ENCODE data around the gene MYO9A. TPM values are rescaled to one million over a fixed set of nuclear protein-coding genes. Genes with fewer than 3 reads are reported as not detected.

MYO9A gene
- total RNA-seq, 1 donor from 2014 or later = 17.0 TPM

DNA sequence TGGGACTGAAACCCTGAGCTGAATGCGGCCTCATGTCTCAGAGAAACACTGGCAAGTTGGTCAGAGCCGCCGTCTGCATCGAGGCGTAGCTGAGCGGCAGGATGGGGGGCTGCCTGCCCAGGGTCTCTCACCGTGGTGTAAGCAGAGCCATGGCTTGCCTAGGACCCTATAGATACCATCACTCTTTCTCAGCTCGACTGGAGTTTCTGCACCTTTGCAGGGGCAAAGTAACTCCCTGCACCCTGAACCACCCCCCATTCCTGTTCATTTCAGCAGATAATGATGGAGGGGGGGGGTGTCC, 336.0 kb downstream of the MYO9A start:
- Histone ChIP-seq H3K27me3 (ENCODE audit: control insufficient read depth, insufficient read depth, low read length) (no peaks in the 10 kb centered on the region), H3K36me3 (ENCODE audit: control insufficient read depth, insufficient read depth, low read length) (no peaks in the 10 kb centered on the region), H3K4me3 (ENCODE audit: low read depth, low read length) (no peak overlapping the region)
- DNase-seq (ENCODE audit: low read depth) = no peak
- TF ChIP-seq CTCF (IDR thresholded peaks at IDR 0.05; ENCODE audit: insufficient read depth, low read length, poor library complexity, severe bottlenecking) = no peak

- no peak for TF ChIP-seq CTCF (IDR thresholded peaks at IDR 0.05; ENCODE audit: insufficient read depth, low read length, poor library complexity, severe bottlenecking)
- Histone ChIP-seq H3K27me3 (ENCODE audit: control insufficient read depth, insufficient read depth, low read length) (no peaks in the 10 kb centered on the region), H3K4me3 (ENCODE audit: low read depth, low read length) (no peak overlapping the region), H3K36me3 (ENCODE audit: control insufficient read depth, insufficient read depth, low read length) (no peaks in the 10 kb centered on the region)
- no peak for DNase-seq (ENCODE audit: low read depth)
These were observed 336.6 kb downstream of the MYO9A start for GRCh38 chr15:71781179-71781964.

- no peaks in the 10 kb centered on the region for H3K27me3 ChIP-seq (ENCODE audit: control insufficient read depth, insufficient read depth, low read length)
- peak; percentile 79 for TF ChIP-seq CTCF (IDR thresholded peaks at IDR 0.05; ENCODE audit: insufficient read depth, low read length, poor library complexity, severe bottlenecking)
- H3K4me3 ChIP-seq (ENCODE audit: low read depth, low read length) = no peak overlapping the region
- DNase-seq (ENCODE audit: low read depth) = no peak
- H3K36me3 ChIP-seq (ENCODE audit: control insufficient read depth, insufficient read depth, low read length) = no peaks in the 10 kb centered on the region
These were observed 337.6 kb downstream of the MYO9A start for GRCh38 chr15:71780115-71780976.

DNA sequence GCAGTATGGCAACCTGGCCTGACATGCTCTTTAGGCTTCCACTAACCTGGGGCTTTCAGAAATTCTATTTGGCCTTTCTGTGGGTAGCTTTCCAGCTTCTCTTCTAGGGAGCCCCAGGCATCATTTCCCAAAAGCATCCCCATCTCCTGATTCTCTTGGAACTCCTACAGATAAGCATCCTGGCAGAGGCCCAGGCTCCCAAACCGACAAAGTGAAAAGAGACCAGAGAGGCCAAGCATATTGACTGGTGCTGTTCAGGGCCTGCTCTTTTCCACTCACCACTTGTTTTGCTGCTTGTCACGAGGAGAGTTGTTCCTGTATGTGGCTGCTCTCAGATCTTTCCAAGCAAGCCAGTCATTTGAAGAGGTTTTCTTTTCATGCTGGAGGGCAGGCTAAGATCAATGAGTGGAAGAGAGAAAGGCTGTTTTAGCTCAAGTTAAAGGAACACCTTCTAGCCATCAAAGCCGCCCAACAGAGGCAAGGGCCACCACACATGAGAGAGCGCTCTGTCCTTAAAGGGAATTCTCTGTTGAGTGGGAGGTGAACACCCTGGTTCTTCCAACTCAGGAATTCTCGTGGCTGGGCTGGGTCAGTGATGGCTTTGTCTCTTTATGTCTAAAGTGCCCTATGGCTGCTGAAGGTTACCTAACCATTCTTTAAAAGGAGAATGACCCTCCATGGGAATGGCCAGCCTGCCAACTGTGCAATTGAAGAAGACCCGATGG, 338.7 kb downstream of the MYO9A start:
- no peak for DNase-seq (ENCODE audit: low read depth)
- H3K4me3 ChIP-seq (ENCODE audit: low read depth, low read length) = no peak overlapping the region
- no peaks in the 10 kb centered on the region for H3K27me3 ChIP-seq (ENCODE audit: control insufficient read depth, insufficient read depth, low read length)
- no peaks in the 10 kb centered on the region for H3K36me3 ChIP-seq (ENCODE audit: control insufficient read depth, insufficient read depth, low read length)
- TF ChIP-seq CTCF (IDR thresholded peaks at IDR 0.05; ENCODE audit: insufficient read depth, low read length, poor library complexity, severe bottlenecking) = no peak

DNA sequence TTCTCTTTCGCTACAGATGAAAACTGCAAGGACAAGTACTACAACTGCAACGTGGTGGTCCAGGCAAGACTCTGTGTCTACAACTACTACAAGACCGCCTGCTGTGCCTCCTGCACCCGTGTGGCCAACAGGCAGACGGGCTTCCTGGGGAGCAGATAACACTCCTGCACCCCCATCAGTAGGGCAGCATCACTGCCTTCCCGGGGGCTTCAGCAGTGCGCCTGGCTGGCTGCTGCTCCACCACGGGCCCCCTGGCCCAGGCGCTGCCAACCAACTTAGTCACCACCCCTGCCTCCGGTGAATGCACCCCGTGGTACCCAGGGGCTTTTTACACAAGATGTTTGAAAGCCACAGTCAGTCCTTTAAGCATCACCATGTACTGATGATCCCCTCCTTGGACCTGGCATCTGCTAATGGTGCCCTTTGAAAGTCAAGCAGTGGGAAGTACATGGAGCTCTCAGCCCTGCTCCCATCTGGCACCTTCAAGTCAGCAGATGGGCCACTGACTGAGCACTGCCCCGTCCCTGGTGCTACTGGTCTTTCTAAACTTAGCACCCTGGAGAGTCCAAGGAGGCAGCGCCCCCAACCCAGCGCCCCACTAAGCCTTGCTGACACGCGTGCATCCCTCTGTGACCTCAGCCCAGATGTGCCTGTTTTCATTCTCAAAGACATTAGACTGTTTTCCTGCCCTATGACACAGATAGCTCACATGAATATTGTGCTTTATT, 340.6 kb downstream of the MYO9A start:
- Histone ChIP-seq H3K27me3 (ENCODE audit: control insufficient read depth, insufficient read depth, low read length) (no peaks in the 10 kb centered on the region), H3K36me3 (ENCODE audit: control insufficient read depth, insufficient read depth, low read length) (no peaks in the 10 kb centered on the region), H3K4me3 (ENCODE audit: low read depth, low read length) (no peak overlapping the region)
- TF ChIP-seq CTCF (IDR thresholded peaks at IDR 0.05; ENCODE audit: insufficient read depth, low read length, poor library complexity, severe bottlenecking) = no peak
- no peak for DNase-seq (ENCODE audit: low read depth)

All from kidney epithelial cell (primary cell).